ENCODE results near the gene PLB1. TPM values are rescaled to one million over a fixed set of nuclear protein-coding genes. Genes with fewer than 3 reads are reported as not detected.
"Not testable (repeated sequence)": the region's sequence is repeated elsewhere in the genome, so short reads cannot be mapped to it uniquely, and the experiment has no call there.

Gene PLB1
- total RNA-seq, 2 experiments from 2014 or later, result 0.87 to 1.1 TPM

GRCh38 chr2:28469304-28469703 lies 26.6 kb upstream of the PLB1 start:
- Mint-ChIP-seq H3K27ac (no peak overlapping the region), H3K36me3 (ENCODE audit: low read depth) (no peaks in the 10 kb centered on the region), H3K4me1 (peaks cover 50% of the 10 kb centered on the region), H3K4me3 (no peak overlapping the region), H3K27me3 (peaks cover 3% of the 10 kb centered on the region), H3K9me3 (ENCODE audit: low read depth) (no peaks in the 10 kb centered on the region)
- DNase-seq, result no peak
- POLR2A ChIA-PET, result no interaction called here
- ATAC-seq, result no peak
- intact Hi-C loops (cut with DNase I, micrococcal nuclease), result loop anchor here (5.0 kb wide), 2 partner anchors 197 to 577 kb away; partner anchors contain the start of genes BABAM2 (in 1 of the 2) and RBKS (in 1 of the 2)
- CTCF ChIA-PET, result no interaction called here

GRCh38 chr2:28469947-28470535 lies 25.8 kb upstream of the PLB1 start:
- H3K36me3 Mint-ChIP-seq (ENCODE audit: low read depth), result no peaks in the 10 kb centered on the region

GRCh38 chr2:28470759-28471158 lies 25.1 kb upstream of the PLB1 start:
- ATAC-seq (no peak), DNase-seq (no peak)
- Mint-ChIP-seq H3K4me3 (no peak overlapping the region), H3K4me1 (peaks cover 35% of the 10 kb centered on the region), H3K36me3 (ENCODE audit: low read depth) (no peaks in the 10 kb centered on the region), H3K27ac (no peak overlapping the region), H3K9me3 (ENCODE audit: low read depth) (no peaks in the 10 kb centered on the region), H3K27me3 (peaks cover 5% of the 10 kb centered on the region)
- POLR2A ChIA-PET, result no interaction called here
- CTCF ChIA-PET, result interaction anchor here (0.6 to 1.0 kb wide), 2 partner anchors 17 to 435 kb away, joined by 3 to 4 read pairs; no protein-coding TSS in a partner anchor
- intact Hi-C loops (cut with DNase I, micrococcal nuclease), result no loop called here

More at GRCh38 chr2:28469947-28470535, 25.8 kb upstream of the PLB1 start:
- H3K4me3 Mint-ChIP-seq, result no peak overlapping the region
- peaks cover 5% of the 10 kb centered on the region for H3K27me3 Mint-ChIP-seq
- DNase-seq (no peak), ATAC-seq (no peak)
- H3K27ac Mint-ChIP-seq, result no peak overlapping the region
- H3K9me3 Mint-ChIP-seq (ENCODE audit: low read depth), result no peaks in the 10 kb centered on the region
- peaks cover 43% of the 10 kb centered on the region for H3K4me1 Mint-ChIP-seq
- CTCF ChIA-PET, result no interaction called here
- POLR2A ChIA-PET, result no interaction called here
- intact Hi-C loops (cut with DNase I, micrococcal nuclease), result loop anchor here (5.0 kb wide), 2 partner anchors 198 to 578 kb away; partner anchors contain the start of genes BABAM2 (in 1 of the 2) and RBKS (in 1 of the 2)

- no peak overlapping the region for H3K27ac Mint-ChIP-seq
- H3K4me1 Mint-ChIP-seq, result peaks cover 31% of the 10 kb centered on the region
- no peak overlapping the region for H3K4me3 Mint-ChIP-seq
- peaks cover 5% of the 10 kb centered on the region for H3K27me3 Mint-ChIP-seq
- ChIA-PET POLR2A (no interaction called here), CTCF (interaction anchor here (0.6 to 1.0 kb wide), 2 partner anchors 18 to 434 kb away, joined by 3 to 4 read pairs; no protein-coding TSS in a partner anchor)
- DNase-seq, result no peak
- no peak for ATAC-seq
- H3K36me3 Mint-ChIP-seq (ENCODE audit: low read depth), result no peaks in the 10 kb centered on the region
- no peaks in the 10 kb centered on the region for H3K9me3 Mint-ChIP-seq (ENCODE audit: low read depth)
- intact Hi-C loops (cut with DNase I, micrococcal nuclease), result no loop called here
Observed at GRCh38 chr2:28471214-28471613, 24.6 kb upstream of the PLB1 start.

- Mint-ChIP-seq H3K4me1 (peaks cover 25% of the 10 kb centered on the region), H3K9me3 (ENCODE audit: low read depth) (no peaks in the 10 kb centered on the region), H3K27me3 (peaks cover 5% of the 10 kb centered on the region), H3K4me3 (no peak overlapping the region), H3K36me3 (ENCODE audit: low read depth) (no peaks in the 10 kb centered on the region), H3K27ac (no peak overlapping the region)
- no peak for ATAC-seq
- POLR2A ChIA-PET, result no interaction called here
- no peak for DNase-seq
- CTCF ChIA-PET, result interaction anchor here (1.0 kb wide), 1 partner anchor 18 kb away, joined by 4 read pairs; no protein-coding TSS in a partner anchor
- intact Hi-C loops (cut with DNase I, micrococcal nuclease), result no loop called here
Observed at GRCh38 chr2:28471701-28472236, 24.1 kb upstream of the PLB1 start.

- CTCF ChIA-PET; DNase-seq; H3K4me3 Mint-ChIP-seq; ATAC-seq; intact Hi-C loops (cut with DNase I, micrococcal nuclease); H3K9me3 Mint-ChIP-seq (ENCODE audit: low read depth); H3K27ac Mint-ChIP-seq; H3K27me3 Mint-ChIP-seq; H3K36me3 Mint-ChIP-seq (ENCODE audit: low read depth): not testable (repeated sequence)
- peaks cover 25% of the 10 kb centered on the region for H3K4me1 Mint-ChIP-seq
- POLR2A ChIA-PET, result interaction anchor here (0.6 kb wide), 1 partner anchor 1795 kb away, joined by 3 read pairs; no protein-coding TSS in a partner anchor
Observed at GRCh38 chr2:28472641-28473040, 23.2 kb upstream of the PLB1 start.

GRCh38 chr2:28475088-28475595 lies 20.7 kb upstream of the PLB1 start:
- intact Hi-C loops (cut with DNase I, micrococcal nuclease), result no loop called here
- no peaks in the 10 kb centered on the region for H3K36me3 Mint-ChIP-seq (ENCODE audit: low read depth)
- no peak overlapping the region for H3K4me3 Mint-ChIP-seq
- H3K9me3 Mint-ChIP-seq (ENCODE audit: low read depth), result peaks cover under 1% of the 10 kb centered on the region
- H3K27me3 Mint-ChIP-seq, result peaks cover 3% of the 10 kb centered on the region
- H3K4me1 Mint-ChIP-seq, result peaks cover 20% of the 10 kb centered on the region
- H3K27ac Mint-ChIP-seq, result no peak overlapping the region
- DNase-seq, result no peak
- no peak for ATAC-seq
- CTCF ChIA-PET, result no interaction called here
- POLR2A ChIA-PET, result no interaction called here

GRCh38 chr2:28477087-28477486 lies 18.8 kb upstream of the PLB1 start:
- H3K9me3 Mint-ChIP-seq (ENCODE audit: low read depth), result peaks cover 2% of the 10 kb centered on the region
- DNase-seq (no peak), ATAC-seq (no peak)
- H3K4me3 Mint-ChIP-seq, result no peak overlapping the region
- no peaks in the 10 kb centered on the region for H3K36me3 Mint-ChIP-seq (ENCODE audit: low read depth)
- POLR2A ChIA-PET, result no interaction called here
- intact Hi-C loops (cut with DNase I, micrococcal nuclease), result no loop called here
- H3K27ac Mint-ChIP-seq, result no peak overlapping the region
- peaks cover 6% of the 10 kb centered on the region for H3K4me1 Mint-ChIP-seq
- CTCF ChIA-PET, result interaction anchor here (0.6 kb wide), 1 partner anchor 277 kb away, joined by 3 read pairs; no protein-coding TSS in a partner anchor
- peaks cover 3% of the 10 kb centered on the region for H3K27me3 Mint-ChIP-seq

- intact Hi-C loops (cut with DNase I, micrococcal nuclease), result no loop called here
- Mint-ChIP-seq H3K27me3 (peaks cover 3% of the 10 kb centered on the region), H3K4me1 (peaks cover 4% of the 10 kb centered on the region), H3K4me3 (no peak overlapping the region), H3K27ac (no peak overlapping the region), H3K36me3 (ENCODE audit: low read depth) (no peaks in the 10 kb centered on the region), H3K9me3 (ENCODE audit: low read depth) (peaks cover 4% of the 10 kb centered on the region)
- ChIA-PET POLR2A (no interaction called here), CTCF (no interaction called here)
- DNase-seq, result no peak
- ATAC-seq, result no peak
Observed at GRCh38 chr2:28477645-28478044, 18.2 kb upstream of the PLB1 start.

GRCh38 chr2:28480403-28481049 lies 15.3 kb upstream of the PLB1 start:
- H3K27ac Mint-ChIP-seq, result no peak overlapping the region
- POLR2A ChIA-PET, result no interaction called here
- H3K4me1 Mint-ChIP-seq, result peaks cover 4% of the 10 kb centered on the region
- H3K36me3 Mint-ChIP-seq (ENCODE audit: low read depth), result no peaks in the 10 kb centered on the region
- ATAC-seq, result peak; percentile 36
- no peak overlapping the region for H3K4me3 Mint-ChIP-seq
- DNase-seq, result peak; percentile 22
- peaks cover 4% of the 10 kb centered on the region for H3K9me3 Mint-ChIP-seq (ENCODE audit: low read depth)
- CTCF ChIA-PET, result interaction anchor here (0.7 kb wide), 1 partner anchor 312 kb away, joined by 3 read pairs; no protein-coding TSS in a partner anchor
- intact Hi-C loops (cut with DNase I, micrococcal nuclease), result no loop called here
- H3K27me3 Mint-ChIP-seq, result no peaks in the 10 kb centered on the region

- no peak overlapping the region for H3K4me3 Mint-ChIP-seq
- ChIA-PET CTCF (interaction anchor here (0.6 kb wide), 1 partner anchor 57 kb away, joined by 3 read pairs; no protein-coding TSS in a partner anchor), POLR2A (no interaction called here)
- peaks cover 4% of the 10 kb centered on the region for H3K9me3 Mint-ChIP-seq (ENCODE audit: low read depth)
- H3K4me1 Mint-ChIP-seq, result peaks cover 4% of the 10 kb centered on the region
- no peak overlapping the region for H3K27ac Mint-ChIP-seq
- no peak for DNase-seq
- intact Hi-C loops (cut with DNase I, micrococcal nuclease), result no loop called here
- no peaks in the 10 kb centered on the region for H3K36me3 Mint-ChIP-seq (ENCODE audit: low read depth)
- ATAC-seq, result no peak
- no peaks in the 10 kb centered on the region for H3K27me3 Mint-ChIP-seq
Observed at GRCh38 chr2:28481905-28482304, 14.0 kb upstream of the PLB1 start.
